IMR-90 (cell line): ENCODE measurements around the gene IL1RAP. TPM values are rescaled to one million over a fixed set of nuclear protein-coding genes. Genes with fewer than 3 reads are reported as not detected.

Experiments used
- ATAC-seq: fragments of 200-7000 bp; cut with Tn5 transposase; 2 replicates; pipeline ENCODE4 v1.9.1; 2020; ENCODE audit warnings: low read depth, mild to moderate bottlenecking, moderate library complexity
- BruUV-seq: library from RNA; stranded (reverse); fragments of 400-500 nt; replicated peaks from 2 replicates; lab custom pipeline; 2021; lab: Mats Ljungman, UMichigan
- CTCF ChIA-PET: fragments of 300-600 bp; formaldehyde crosslinking; extraction: SDS; loops from one replicate; lab custom pipeline; 2021; ENCODE audit warnings: antibody characterized with exemption; lab: Yijun Ruan, JAX
- POLR2A ChIA-PET: fragments of 300-600 bp; sonication (Branson Sonifier 250); formaldehyde crosslinking; loops from one replicate; lab custom pipeline; 2022; ENCODE audit warnings: antibody characterized with exemption; ENCODE audit not compliant: unreplicated experiment; lab: Charles Lee
- DNase-seq: peaks from one replicate; pipeline ENCODE4 v3.0.0; 2013
- H2AFZ ChIP-seq: replicated peaks from 2 replicates; pipeline ENCODE3; 2013; ENCODE audit warnings: low read length, mild to moderate bottlenecking; ENCODE audit not compliant: poor library complexity
- H2AK5ac ChIP-seq: 2 replicates; pipeline ENCODE4 v1.6.1; 2013; ENCODE audit warnings: low read depth, low read length, inconsistent platforms
- H2AK9ac ChIP-seq: replicated peaks from 2 replicates; pipeline ENCODE3; 2013; ENCODE audit warnings: mild to moderate bottlenecking, low read depth, low read length, moderate library complexity; ENCODE audit not compliant: poor library complexity
- H2BK120ac ChIP-seq: 2 replicates; pipeline ENCODE4 v1.6.1; 2013; ENCODE audit warnings: low read depth, low read length, inconsistent platforms
- H2BK15ac ChIP-seq: 3 replicates; pipeline ENCODE4 v1.6.1; 2013; ENCODE audit warnings: low read depth, low read length, inconsistent platforms
- H2BK20ac ChIP-seq: 2 replicates; pipeline ENCODE4 v1.6.1; 2013; ENCODE audit warnings: low read depth, mild to moderate bottlenecking, inconsistent platforms, low read length, moderate library complexity
- H2BK5ac ChIP-seq: 2 replicates; pipeline ENCODE4 v1.6.1; 2013; ENCODE audit warnings: mild to moderate bottlenecking, low read depth, low read length, inconsistent platforms; ENCODE audit not compliant: poor library complexity, severe bottlenecking
- H3K14ac ChIP-seq: replicated peaks from 2 replicates; pipeline ENCODE4 v1.6.1; 2013; ENCODE audit warnings: low read depth, low read length, inconsistent platforms
- H3K18ac ChIP-seq: 2 replicates; pipeline ENCODE4 v1.6.1; 2013; ENCODE audit warnings: low read depth, low read length, control low read depth
- H3K23ac ChIP-seq: 2 replicates; pipeline ENCODE4 v1.6.1; 2013; ENCODE audit warnings: low read depth, low read length, inconsistent platforms
- H3K27ac ChIP-seq: 2 replicates; pipeline ENCODE4 v1.5.1; 2013; ENCODE audit warnings: mild to moderate bottlenecking, control low read depth, low read length; ENCODE audit not compliant: insufficient read depth
- H3K27me3 ChIP-seq: 2 replicates; pipeline ENCODE4 v1.6.1; 2013; ENCODE audit warnings: low read length; ENCODE audit not compliant: control insufficient read depth, insufficient read depth
- H3K36me3 ChIP-seq: 2 replicates; pipeline ENCODE4 v1.6.1; 2013; ENCODE audit warnings: low read length, mixed read lengths; ENCODE audit not compliant: control insufficient read depth, insufficient read depth
- H3K4ac ChIP-seq: 2 replicates; pipeline ENCODE4 v1.6.1; 2013; ENCODE audit warnings: low read depth, low read length, inconsistent platforms
- H3K4me1 ChIP-seq: 2 replicates; pipeline ENCODE4 v1.6.1; 2013; ENCODE audit warnings: low read length, mixed read lengths; ENCODE audit not compliant: control insufficient read depth, insufficient read depth
- H3K4me2 ChIP-seq: 2 replicates; pipeline ENCODE4 v1.6.1; 2013; ENCODE audit warnings: low read depth, mild to moderate bottlenecking, control low read depth, low read length, moderate library complexity
- H3K4me3 ChIP-seq: 2 replicates; pipeline ENCODE4 v1.5.1; 2013; ENCODE audit warnings: low read depth, mild to moderate bottlenecking, control low read depth, low read length, moderate library complexity; ENCODE audit not compliant: insufficient read depth
- H3K56ac ChIP-seq: 2 replicates; pipeline ENCODE4 v1.6.1; 2013; ENCODE audit warnings: low read length, inconsistent platforms; ENCODE audit not compliant: insufficient read depth; ENCODE audit errors: extremely low read depth
- H3K79me1 ChIP-seq, 2 experiments: 2 replicates each; pipeline ENCODE4 v1.6.1; 2013; ENCODE audit warnings: low read length in 2 of 2, inconsistent platforms in 1 of 2, low read depth in 1 of 2
- H3K9ac ChIP-seq: 2 replicates; pipeline ENCODE4 v1.6.1; 2013; ENCODE audit warnings: low read depth, low read length, control low read depth
- H3K9me1 ChIP-seq: 2 replicates; pipeline ENCODE4 v1.6.1; 2013; ENCODE audit warnings: low read length, inconsistent platforms; ENCODE audit not compliant: insufficient read depth
- H3K9me3 ChIP-seq: 2 replicates; pipeline ENCODE4 v1.6.1; 2013; ENCODE audit warnings: low read length; ENCODE audit not compliant: control insufficient read depth, insufficient read depth
- H4K20me1 ChIP-seq: 2 replicates; pipeline ENCODE4 v1.6.1; 2013; ENCODE audit warnings: low read length, inconsistent platforms; ENCODE audit not compliant: insufficient read depth
- H4K5ac ChIP-seq: 2 replicates; pipeline ENCODE4 v1.6.1; 2013; ENCODE audit warnings: mild to moderate bottlenecking, low read depth, low read length, control low read depth
- H4K8ac ChIP-seq, 2 experiments: 2 replicates each; pipeline ENCODE4 v1.6.1; 2013; ENCODE audit warnings: low read depth in 2 of 2, low read length in 2 of 2, control low read depth in 1 of 2, inconsistent platforms in 1 of 2
- H4K91ac ChIP-seq: 2 replicates; pipeline ENCODE4 v1.6.1; 2013; ENCODE audit warnings: low read depth, low read length, inconsistent platforms; ENCODE audit not compliant: insufficient read depth
- CHD1 ChIP-seq: IDR thresholded peaks from 2 replicates; pipeline ENCODE4 v1.6.1; 2012; ENCODE audit warnings: low read depth, low read length, improper control_type of control experiment
- NFE2L2 ChIP-seq: fragments of 150-350 bp; IDR thresholded peaks from 2 replicates; pipeline ENCODE4 v1.6.1; 2016; ENCODE audit warnings: low read depth, mild to moderate bottlenecking, low read length
- WGBS, 2 experiments: methylation state at CpG; one replicate each; pipeline versions ENCODE4 v1.1.5 to v1.1.7; 2013; ENCODE audit warnings: missing lambda C conversion rate in 2 of 2; ENCODE audit not compliant: insufficient read length in 1 of 2; ENCODE audit errors: extremely low coverage in 2 of 2; 5-methylcytosine and 5-hydroxymethylcytosine counted together
- dilution Hi-C: fragments of 300-500 bp; cut with HindIII; formaldehyde crosslinking; loops from one replicate; pipeline ENCODE4 v1.14.3; 2018; ENCODE audit warnings: low sequenced_read_pairs; ENCODE audit not compliant: unreplicated experiment
- in situ Hi-C: fragments of 300-500 bp; cut with MboI; formaldehyde crosslinking; loops from 3 replicates; pipeline ENCODE4 v1.14.3; 2019; ENCODE audit warnings: low sequenced_read_pairs, inconsistent platforms, mixed read lengths
- intact Hi-C: fragments of 100-400 bp; cut with micrococcal nuclease; formaldehyde crosslinking; loops from 2 replicates; pipeline ENCODE4 v1.10.0; 2022
- polyA plus RNA-seq, 3 experiments: library from polyadenylated mRNA; depleted of rRNA; stranded (reverse); fragments of >200 nt; gene quantifications; 2 replicates each; pipeline ENCODE4 v1.2.3, GENCODE V29; 2012; ENCODE audit warnings: low replicate concordance in 1 of 3
- total RNA-seq: library from RNA; depleted of rRNA; stranded (reverse); fragments of >200 nt; gene quantifications from 2 replicates; pipeline ENCODE4 v1.2.3, GENCODE V29; 2012
- TF ChIP-seq, protein P1 (sequence below): fragments of 150-350 bp; IDR thresholded peaks from 2 replicates; pipeline ENCODE4 v1.6.1; 2017; ENCODE audit warnings: mild to moderate bottlenecking, antibody characterized with exemption, low read length, low read depth
- TF ChIP-seq, protein P2 (sequence below): fragments of 150-350 bp; IDR thresholded peaks from 2 replicates; pipeline ENCODE4 v1.6.1; 2016; ENCODE audit warnings: low read depth, mild to moderate bottlenecking, low read length, moderate library complexity, borderline replicate concordance

Gene IL1RAP
- total and polyA plus RNA-seq, 2 of the 4 experiments (the other 2 are of a cell fraction) = 8.3 to 11.3 TPM

DNA sequence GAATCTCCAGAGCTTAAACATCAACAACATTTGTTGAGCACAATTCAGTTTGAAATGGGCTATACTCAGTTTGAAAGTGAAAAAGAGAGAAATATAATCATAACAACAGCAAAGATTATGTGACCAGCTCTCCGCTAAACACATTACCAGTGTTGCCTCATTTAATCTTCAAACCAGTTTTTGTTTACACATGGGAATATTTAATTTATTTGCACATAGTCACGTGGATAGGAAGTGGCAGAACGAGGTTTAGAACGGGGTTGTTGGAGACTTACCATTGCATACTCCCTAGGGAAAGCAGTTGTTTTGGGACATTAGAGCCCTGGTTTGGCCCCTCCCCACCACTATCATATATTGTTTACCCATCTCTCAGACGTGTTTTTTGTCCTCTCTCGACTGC, 77.2 kb downstream of the IL1RAP start:
- no peak for DNase-seq
- no peak overlapping the region for H3K23ac ChIP-seq
- no peak overlapping the region for H3K27ac ChIP-seq
- no peak overlapping the region for H4K91ac ChIP-seq
- no peak overlapping the region for H2BK5ac ChIP-seq
- H3K4ac ChIP-seq = no peak overlapping the region
- H4K8ac ChIP-seq = no peak overlapping the region
- H3K9ac ChIP-seq = no peak overlapping the region
- no peak overlapping the region for H2BK15ac ChIP-seq
- no peak overlapping the region for H3K56ac ChIP-seq
- no peak overlapping the region for H2BK120ac ChIP-seq
- H3K27me3 ChIP-seq = no peaks in the 10 kb centered on the region
- no TSS peak for BruUV-seq
- dilution Hi-C loops = no loop called here
- H3K14ac ChIP-seq = no peak overlapping the region
- intact Hi-C loops = no loop called here
- H3K9me1 ChIP-seq = peaks cover 2% of the 10 kb centered on the region; the same call in 1 of the 2 replicates
- no peak overlapping the region for H2AFZ ChIP-seq
- no peaks in the 10 kb centered on the region for H3K9me3 ChIP-seq
- ATAC-seq = no peak
- TF ChIP-seq NFE2L2 (no peak), CHD1 (no peak)
- TF ChIP-seq, protein P1, sequence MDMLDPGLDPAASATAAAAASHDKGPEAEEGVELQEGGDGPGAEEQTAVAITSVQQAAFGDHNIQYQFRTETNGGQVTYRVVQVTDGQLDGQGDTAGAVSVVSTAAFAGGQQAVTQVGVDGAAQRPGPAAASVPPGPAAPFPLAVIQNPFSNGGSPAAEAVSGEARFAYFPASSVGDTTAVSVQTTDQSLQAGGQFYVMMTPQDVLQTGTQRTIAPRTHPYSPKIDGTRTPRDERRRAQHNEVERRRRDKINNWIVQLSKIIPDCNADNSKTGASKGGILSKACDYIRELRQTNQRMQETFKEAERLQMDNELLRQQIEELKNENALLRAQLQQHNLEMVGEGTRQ = no peak
- TF ChIP-seq, protein P2, sequence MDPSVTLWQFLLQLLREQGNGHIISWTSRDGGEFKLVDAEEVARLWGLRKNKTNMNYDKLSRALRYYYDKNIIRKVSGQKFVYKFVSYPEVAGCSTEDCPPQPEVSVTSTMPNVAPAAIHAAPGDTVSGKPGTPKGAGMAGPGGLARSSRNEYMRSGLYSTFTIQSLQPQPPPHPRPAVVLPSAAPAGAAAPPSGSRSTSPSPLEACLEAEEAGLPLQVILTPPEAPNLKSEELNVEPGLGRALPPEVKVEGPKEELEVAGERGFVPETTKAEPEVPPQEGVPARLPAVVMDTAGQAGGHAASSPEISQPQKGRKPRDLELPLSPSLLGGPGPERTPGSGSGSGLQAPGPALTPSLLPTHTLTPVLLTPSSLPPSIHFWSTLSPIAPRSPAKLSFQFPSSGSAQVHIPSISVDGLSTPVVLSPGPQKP = no peak
- peaks cover 0 to 4% of the 10 kb centered on the region in 2 experiments; a peak in 2 of 4 replicates for H3K79me1 ChIP-seq
- no peaks in the 10 kb centered on the region for H3K36me3 ChIP-seq
- peaks cover 7% of the 10 kb centered on the region for H3K4me1 ChIP-seq
- H2AK9ac ChIP-seq = no peak overlapping the region
- no CpG with 5 or more reads among the region's 6 CpGs for WGBS, 2 experiments
- H4K5ac ChIP-seq = no peak overlapping the region
- H2AK5ac ChIP-seq = no peak overlapping the region
- no peak overlapping the region for H3K4me3 ChIP-seq
- H2BK20ac ChIP-seq = no peak overlapping the region
- no peak overlapping the region for H3K18ac ChIP-seq
- no peaks in the 10 kb centered on the region for H4K20me1 ChIP-seq
- POLR2A ChIA-PET = no interaction called here
- H3K4me2 ChIP-seq = no peak overlapping the region
- in situ Hi-C loops = no loop called here
- CTCF ChIA-PET = interaction anchor here (1.4 kb wide), 1 partner anchor 44 kb away, joined by 3 read pairs; no protein-coding TSS in a partner anchor
